A673 (cell line): ENCODE data around the gene LMF1. TPM values are rescaled to one million over a fixed set of nuclear protein-coding genes. Genes with fewer than 3 reads are reported as not detected.

ENCODE experiments used
- BruUV-seq: library from RNA; stranded (reverse); fragments of 400-500 nt; replicated peaks from 2 replicates; lab custom pipeline; 2021; lab: Mats Ljungman, UMichigan
- CTCF ChIA-PET: fragments of 300-600 bp; sonication (Branson Sonifier 250); formaldehyde crosslinking; loops from one replicate; lab custom pipeline; 2022; ENCODE audit warnings: antibody characterized with exemption; lab: Charles Lee
- POLR2A ChIA-PET: fragments of 300-600 bp; sonication (Branson Sonifier 250); formaldehyde crosslinking; loops from one replicate; lab custom pipeline; 2022; ENCODE audit warnings: antibody characterized with exemption; ENCODE audit not compliant: low non-redundant PET; lab: Charles Lee
- DNase-seq: peaks from one replicate; pipeline ENCODE4 v3.0.0-alpha.2; 2015; ENCODE audit warnings: low spot score
- H3K27ac ChIP-seq: fragments of 200-600 bp; sonication (generic); 2 replicates; pipeline ENCODE4 v1.5.1; 2016; ENCODE audit warnings: mixed run types, low read depth, mild to moderate bottlenecking, mixed read lengths, antibody characterized with exemption, low read length; ENCODE audit not compliant: poor library complexity, severe bottlenecking
- H3K27me3 ChIP-seq: fragments of 200-600 bp; sonication (generic); replicated peaks from 2 replicates; pipeline ENCODE4 v1.6.1; 2017; ENCODE audit warnings: mixed run types, low read depth, mild to moderate bottlenecking, mixed read lengths, antibody characterized with exemption, low read length; ENCODE audit not compliant: insufficient read depth, poor library complexity
- H3K36me3 ChIP-seq: fragments of 200-600 bp; sonication (generic); 2 replicates; pipeline ENCODE4 v1.6.1; 2016; ENCODE audit warnings: mixed run types, mild to moderate bottlenecking, mixed read lengths, antibody characterized with exemption, low read length; ENCODE audit not compliant: insufficient read depth, poor library complexity, severe bottlenecking
- H3K4me1 ChIP-seq: fragments of 200-600 bp; sonication (generic); 2 replicates; pipeline ENCODE4 v1.6.1; 2017; ENCODE audit warnings: mixed run types, mild to moderate bottlenecking, mixed read lengths, antibody characterized with exemption, low read length; ENCODE audit not compliant: insufficient read depth, poor library complexity, severe bottlenecking
- H3K4me3 ChIP-seq: fragments of 200-600 bp; sonication (generic); 2 replicates; pipeline ENCODE4 v1.5.1; 2016; ENCODE audit warnings: low read depth, mixed run types, mild to moderate bottlenecking, mixed read lengths, low read length; ENCODE audit not compliant: poor library complexity, severe bottlenecking
- H3K9me3 ChIP-seq: fragments of 200-600 bp; sonication (generic); 2 replicates; pipeline ENCODE4 v1.6.1; 2016; ENCODE audit warnings: mixed run types, low read depth, mild to moderate bottlenecking, mixed read lengths, antibody characterized with exemption, low read length; ENCODE audit not compliant: poor library complexity, severe bottlenecking
- CTCF ChIP-seq: fragments of 300-800, 200-600 bp; sonication (generic); conservative IDR thresholded peaks from 2 replicates; pipeline ENCODE4 v1.5.1; 2017; ENCODE audit warnings: low read depth, mild to moderate bottlenecking, antibody characterized with exemption, low read length, moderate library complexity, mixed read lengths
- EZH2 ChIP-seq: fragments of 200-600 bp; sonication (generic); IDR thresholded peaks from 2 replicates; pipeline ENCODE4 v1.6.1; 2017; ENCODE audit warnings: borderline replicate concordance, low read depth, mild to moderate bottlenecking, mixed read lengths, antibody characterized with exemption, low read length; ENCODE audit not compliant: poor library complexity, severe bottlenecking
- intact Hi-C: fragments of 100-400 bp; cut with micrococcal nuclease; formaldehyde crosslinking; loops from one replicate; pipeline ENCODE4 v1.10.0; 2022; ENCODE audit not compliant: unreplicated experiment
- total RNA-seq: library from RNA; stranded (reverse); gene quantifications from 2 replicates; pipeline ENCODE4 v1.2.3, GENCODE V29; 2021

The LMF1 gene
- total RNA-seq, 1 experiment from 2014 or later: 21.0 TPM

- CTCF ChIA-PET: no interaction called here
- H3K27ac ChIP-seq: no peak overlapping the region
- no peaks in the 10 kb centered on the region for H3K27me3 ChIP-seq
- peak; percentile 46 for DNase-seq
- TF ChIP-seq CTCF: no peak
- TF ChIP-seq EZH2: no peak
- H3K4me1 ChIP-seq: no peaks in the 10 kb centered on the region
- no peak overlapping the region for H3K4me3 ChIP-seq
- no peaks in the 10 kb centered on the region for H3K36me3 ChIP-seq
- BruUV-seq: no TSS peak
- H3K9me3 ChIP-seq: peaks cover 4% of the 10 kb centered on the region
- POLR2A ChIA-PET: no interaction called here
- intact Hi-C loops: no loop called here
Measured at GRCh38 chr16:924063-924462, 46.7 kb downstream of the LMF1 start.

GRCh38 chr16:923184-923583 lies 47.6 kb downstream of the LMF1 start:
- no peak overlapping the region for H3K27ac ChIP-seq
- intact Hi-C loops: no loop called here
- TF ChIP-seq CTCF: no peak
- TF ChIP-seq EZH2: no peak
- POLR2A ChIA-PET: no interaction called here
- H3K36me3 ChIP-seq: no peaks in the 10 kb centered on the region
- no TSS peak for BruUV-seq
- DNase-seq: no peak
- CTCF ChIA-PET: no interaction called here
- no peaks in the 10 kb centered on the region for H3K4me1 ChIP-seq
- peaks cover 4% of the 10 kb centered on the region for H3K9me3 ChIP-seq
- H3K27me3 ChIP-seq: no peaks in the 10 kb centered on the region
- no peak overlapping the region for H3K4me3 ChIP-seq

- Histone ChIP-seq H3K9me3 (peaks cover 4% of the 10 kb centered on the region), H3K27ac (no peak overlapping the region), H3K27me3 (no peaks in the 10 kb centered on the region), H3K4me3 (no peak overlapping the region), H3K36me3 (no peaks in the 10 kb centered on the region), H3K4me1 (no peaks in the 10 kb centered on the region)
- no TSS peak for BruUV-seq
- no peak for DNase-seq
- ChIA-PET POLR2A (no interaction called here), CTCF (no interaction called here)
- intact Hi-C loops: no loop called here
- TF ChIP-seq EZH2 (no peak), CTCF (no peak)
Measured at GRCh38 chr16:922051-922450, 48.7 kb downstream of the LMF1 start.
